H1 (cell line): ENCODE data around the gene COLEC12. TPM values are rescaled to one million over a fixed set of nuclear protein-coding genes. Genes with fewer than 3 reads are reported as not detected.

Experiments used
- CTCF ChIA-PET: fragments of 300-600 bp; sonication (Branson Sonifier 250); formaldehyde crosslinking; loops from one replicate; lab custom pipeline; 2021; ENCODE audit not compliant: partially characterized antibody; lab: Charles Lee
- POLR2A ChIA-PET: fragments of 300-600 bp; sonication (Branson Sonifier 250); formaldehyde crosslinking; loops from one replicate; lab custom pipeline; 2021; ENCODE audit warnings: inconsistent platforms; ENCODE audit not compliant: partially characterized antibody; lab: Charles Lee
- DNase-seq, 2 experiments: peaks; one replicate each; pipeline versions ENCODE4 v3.0.0 to v3.0.0-alpha.2; 2010 to 2022; ENCODE audit warnings: low spot score in 2 of 2, low read depth in 1 of 2, mixed read lengths in 1 of 2
- FAIRE-seq: peaks from 2 replicates; lab custom pipeline; 2011; peaks lifted over from hg19 to GRCh38; lab: Jason Lieb, UNC
- H2AFZ ChIP-seq: 2 replicates; pipeline ENCODE4 v1.8.1; 2012; ENCODE audit warnings: low read length, inconsistent platforms
- H2AK5ac ChIP-seq: 2 replicates; pipeline ENCODE4 v1.6.1; 2013; ENCODE audit warnings: low read depth, low read length
- H2BK120ac ChIP-seq: replicated peaks from 2 replicates; pipeline ENCODE3; 2013; ENCODE audit warnings: low read depth, low read length, inconsistent platforms
- H2BK12ac ChIP-seq: 2 replicates; pipeline ENCODE4 v1.6.1; 2013; ENCODE audit warnings: low read depth, low read length
- H2BK15ac ChIP-seq: 2 replicates; pipeline ENCODE4 v1.6.1; 2013; ENCODE audit warnings: low read length
- H2BK20ac ChIP-seq: 2 replicates; pipeline ENCODE4 v1.6.1; 2013; ENCODE audit warnings: low read length
- H2BK5ac ChIP-seq: 2 replicates; pipeline ENCODE4 v1.6.1; 2013; ENCODE audit warnings: low read depth, low read length
- H3K14ac ChIP-seq: 2 replicates; pipeline ENCODE4 v1.6.1; 2013; ENCODE audit warnings: inconsistent platforms; ENCODE audit not compliant: insufficient read length
- H3K18ac ChIP-seq: 2 replicates; pipeline ENCODE4 v1.6.1; 2013; ENCODE audit warnings: low read length; ENCODE audit errors: extremely low read depth
- H3K23ac ChIP-seq: 2 replicates; pipeline ENCODE4 v1.6.1; 2013; ENCODE audit warnings: inconsistent platforms; ENCODE audit not compliant: insufficient read length
- H3K23me2 ChIP-seq: 2 replicates; pipeline ENCODE4 v1.6.1; 2013; ENCODE audit warnings: low read depth, low read length
- H3K27ac ChIP-seq: 2 replicates; pipeline ENCODE4 v1.6.1; 2011; ENCODE audit warnings: low read depth, low read length, inconsistent platforms
- H3K27me3 ChIP-seq, 4 experiments: replicated peaks in 1 of 4; 1 replicate in 1 of 4; 2 replicates in 3 of 4; pipeline versions ENCODE4 v1.6.1 to v1.8.1; 2011 to 2013; ENCODE audit warnings: low read length in 3 of 4, mild to moderate bottlenecking in 3 of 4, inconsistent platforms in 2 of 4, mixed read lengths in 2 of 4, moderate library complexity in 1 of 4; ENCODE audit not compliant: control insufficient read depth in 3 of 4, insufficient read depth in 3 of 4; ENCODE audit errors: extremely low read depth in 1 of 4
- H3K36me3 ChIP-seq, 4 experiments: 2 replicates each; pipeline versions ENCODE4 v1.6.1 to v1.8.1; 2011 to 2013; ENCODE audit warnings: mild to moderate bottlenecking in 4 of 4, low read length in 3 of 4, moderate library complexity in 2 of 4, control low read depth in 1 of 4, inconsistent platforms in 1 of 4; ENCODE audit not compliant: insufficient read depth in 4 of 4, control insufficient read depth in 2 of 4
- H3K4ac ChIP-seq: replicated peaks from 2 replicates; pipeline ENCODE3; 2013; ENCODE audit warnings: low read length, low read depth, mixed read lengths, inconsistent platforms; ENCODE audit not compliant: insufficient read length
- H3K4me1 ChIP-seq, 4 experiments: replicated peaks in 1 of 4; 1 replicate in 1 of 4; 2 replicates in 3 of 4; pipeline versions ENCODE4 v1.6.1 to v1.8.1; 2011 to 2013; ENCODE audit warnings: low read length in 3 of 4, inconsistent platforms in 2 of 4, mixed read lengths in 1 of 4; ENCODE audit not compliant: insufficient read depth in 4 of 4, control insufficient read depth in 3 of 4
- H3K4me2 ChIP-seq, 2 experiments: 2 replicates each; pipeline versions ENCODE4 v1.6.1 to v1.8.1; 2011 to 2013; ENCODE audit warnings: low read depth in 2 of 2, low read length in 2 of 2, control low read depth in 1 of 2, inconsistent platforms in 1 of 2, mild to moderate bottlenecking in 1 of 2; ENCODE audit not compliant: insufficient read depth in 1 of 2
- H3K4me3 ChIP-seq, 4 experiments: fragments of 200-600, 300-600 bp in 1 of 4; sonication (generic), shearing (Covaris generic), sonication (Bioruptor Twin) in 1 of 4; 2 replicates each; pipeline versions ENCODE4 v1.5.1 to v1.8.1; 2011 to 2016; ENCODE audit warnings: low read length in 4 of 4, low read depth in 3 of 4, control low read depth in 2 of 4, inconsistent platforms in 2 of 4, mild to moderate bottlenecking in 2 of 4, mixed read lengths in 1 of 4, moderate library complexity in 1 of 4; ENCODE audit not compliant: insufficient read depth in 2 of 4; ENCODE audit errors: extremely low read depth in 1 of 4
- H3K56ac ChIP-seq: replicated peaks from 2 replicates; pipeline ENCODE3; 2013; ENCODE audit warnings: low read depth, mild to moderate bottlenecking, mixed read lengths, low read length, inconsistent platforms; ENCODE audit not compliant: insufficient read length
- H3K79me1 ChIP-seq: 2 replicates; pipeline ENCODE4 v1.6.1; 2013; ENCODE audit warnings: low read depth, low read length, control low read depth
- H3K79me2 ChIP-seq, 2 experiments: 2 replicates each; pipeline versions ENCODE4 v1.6.1 to v1.8.1; 2012 to 2013; ENCODE audit warnings: low read length in 2 of 2, mild to moderate bottlenecking in 2 of 2, inconsistent platforms in 1 of 2; ENCODE audit not compliant: insufficient read depth in 2 of 2, control insufficient read depth in 1 of 2
- H3K9ac ChIP-seq, 4 experiments: replicated peaks in 1 of 4; 1 replicate in 1 of 4; 2 replicates in 3 of 4; pipeline versions ENCODE4 v1.6.1 to v1.8.1; 2011 to 2013; ENCODE audit warnings: low read depth in 3 of 4, low read length in 3 of 4, control low read depth in 2 of 4, mild to moderate bottlenecking in 2 of 4, moderate library complexity in 2 of 4, inconsistent platforms in 1 of 4; ENCODE audit errors: extremely low read depth in 1 of 4
- H3K9me3 ChIP-seq, 2 experiments: 2 replicates each; pipeline versions ENCODE4 v1.6.1 to v1.8.1; 2012 to 2013; ENCODE audit warnings: mild to moderate bottlenecking in 2 of 2, moderate library complexity in 2 of 2, control low read depth in 1 of 2, inconsistent platforms in 1 of 2, low read depth in 1 of 2, low read length in 1 of 2, mixed read lengths in 1 of 2; ENCODE audit not compliant: insufficient read depth in 2 of 2
- H4K20me1 ChIP-seq, 2 experiments: replicated peaks in 1 of 2; 2 replicates each; pipeline versions ENCODE3 to v1.8.1; 2011 to 2013; ENCODE audit warnings: inconsistent platforms in 2 of 2, low read length in 2 of 2, mild to moderate bottlenecking in 1 of 2; ENCODE audit not compliant: insufficient read depth in 2 of 2, control insufficient read depth in 1 of 2
- H4K5ac ChIP-seq: 2 replicates; pipeline ENCODE4 v1.6.1; 2013; ENCODE audit warnings: low read length, low read depth, mixed read lengths, inconsistent platforms; ENCODE audit not compliant: insufficient read length
- H4K8ac ChIP-seq: 2 replicates; pipeline ENCODE4 v1.8.0; 2013; ENCODE audit warnings: mild to moderate bottlenecking, moderate library complexity, low read length, inconsistent platforms; ENCODE audit not compliant: insufficient read depth; ENCODE audit errors: extremely low read depth
- H4K91ac ChIP-seq: replicated peaks from 2 replicates; pipeline ENCODE3; 2013; ENCODE audit warnings: low read length, mixed read lengths, inconsistent platforms; ENCODE audit not compliant: insufficient read length
- POLR2AphosphoS5 ChIP-seq: IDR thresholded peaks from 2 replicates; pipeline ENCODE4 v1.6.1; 2011; ENCODE audit warnings: low read depth, low read length
- RFX5 ChIP-seq: IDR thresholded peaks from 2 replicates; pipeline ENCODE4 v1.6.1; 2011; ENCODE audit warnings: low read depth, low read length, improper control_type of control experiment, borderline replicate concordance
- WGBS, 2 experiments: shearing (Covaris generic) in 1 of 2; methylation state at CpG; one replicate each; pipeline versions ENCODE4 v1.1.6 to v1.1.7; 2013 to 2015; ENCODE audit warnings: low lambda C conversion rate in 2 of 2, mixed read lengths in 2 of 2, inconsistent platforms in 1 of 2, low coverage in 1 of 2, missing lambda C conversion rate in 1 of 2; ENCODE audit not compliant: insufficient replicate concordance in 2 of 2, insufficient coverage in 1 of 2, insufficient read length in 1 of 2; ENCODE audit errors: extremely low coverage in 1 of 2, missing lambda C conversion rate in 1 of 2; 5-methylcytosine and 5-hydroxymethylcytosine counted together
- polyA plus RNA-seq, 7 experiments: library from polyadenylated mRNA; depleted of rRNA in 3 of 7; stranded (reverse) in 5 of 7; unstranded in 2 of 7; fragments of >200 nt in 5 of 7; fragments of 200-250 nt in 2 of 7; gene quantifications; 1 replicate in 5 of 7; 2 replicates in 1 of 7; 4 replicates in 1 of 7; pipeline versions ENCODE4 v1.2.1 to v1.2.3, GENCODE V29; 2011 to 2013; ENCODE audit warnings: missing spikeins in 2 of 7, mixed read lengths in 2 of 7
- total RNA-seq: library from RNA; stranded (reverse); fragmentation: NEBNext Ultra II Directional; extraction: Animal tissue kit (Norgen Biotek cat#: 25700); gene quantifications from 2 replicates; pipeline ENCODE4 v1.2.1, GENCODE V29; 2021
- TF ChIP-seq, protein P1 (sequence below): IDR thresholded peaks from 2 replicates; pipeline ENCODE4 v1.6.1; 2012; ENCODE audit warnings: low read length, inconsistent platforms

Gene COLEC12
- total and polyA plus RNA-seq, 2 of the 8 experiments (the other 6 are each of a cell fraction or from before 2014, with no cell fraction given): 0.44 to 2.3 TPM

- H3K79me1 ChIP-seq: no peaks in the 10 kb centered on the region
- H3K14ac ChIP-seq: no peak overlapping the region
- no peak overlapping the region for H2BK120ac ChIP-seq
- no peak overlapping the region for H4K8ac ChIP-seq
- no peak overlapping the region for H3K18ac ChIP-seq
- no peak overlapping the region for H2BK5ac ChIP-seq
- no peak overlapping the region for H2BK20ac ChIP-seq
- no peaks in the 10 kb centered on the region for H3K4me1 ChIP-seq
- H3K23me2 ChIP-seq: no peaks in the 10 kb centered on the region
- H2BK12ac ChIP-seq: no peak overlapping the region
- H4K5ac ChIP-seq: no peak overlapping the region
- H3K27ac ChIP-seq: no peak overlapping the region
- no peak overlapping the region for H3K4ac ChIP-seq
- H4K20me1 ChIP-seq: no peaks in the 10 kb centered on the region
- no peak overlapping the region for H3K56ac ChIP-seq
- no peak for TF ChIP-seq POLR2AphosphoS5
- no peak for TF ChIP-seq RFX5
- TF ChIP-seq, protein P1, sequence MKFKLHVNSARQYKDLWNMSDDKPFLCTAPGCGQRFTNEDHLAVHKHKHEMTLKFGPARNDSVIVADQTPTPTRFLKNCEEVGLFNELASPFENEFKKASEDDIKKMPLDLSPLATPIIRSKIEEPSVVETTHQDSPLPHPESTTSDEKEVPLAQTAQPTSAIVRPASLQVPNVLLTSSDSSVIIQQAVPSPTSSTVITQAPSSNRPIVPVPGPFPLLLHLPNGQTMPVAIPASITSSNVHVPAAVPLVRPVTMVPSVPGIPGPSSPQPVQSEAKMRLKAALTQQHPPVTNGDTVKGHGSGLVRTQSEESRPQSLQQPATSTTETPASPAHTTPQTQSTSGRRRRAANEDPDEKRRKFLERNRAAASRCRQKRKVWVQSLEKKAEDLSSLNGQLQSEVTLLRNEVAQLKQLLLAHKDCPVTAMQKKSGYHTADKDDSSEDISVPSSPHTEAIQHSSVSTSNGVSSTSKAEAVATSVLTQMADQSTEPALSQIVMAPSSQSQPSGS: no peak
- TF ChIP-seq, all 59 proteins: peak for 0
- no peak overlapping the region for H3K4me2 ChIP-seq
- POLR2A ChIA-PET: no interaction called here
- no peak overlapping the region for H3K23ac ChIP-seq
- WGBS, 2 experiments: 86% methylated on average over 1 of the region's 1 CpG; no CpG with 5 or more reads in 1 of the 2 experiments
- no peak for DNase-seq
- H3K9ac ChIP-seq: no peak overlapping the region
- CTCF ChIA-PET: interaction anchor here (1.4 kb wide), 1 partner anchor 30 kb away, joined by 6 read pairs; no protein-coding TSS in a partner anchor
- H4K91ac ChIP-seq: no peak overlapping the region
- no peaks in the 10 kb centered on the region for H3K27me3 ChIP-seq
- H3K9me3 ChIP-seq: no peaks in the 10 kb centered on the region
- H2BK15ac ChIP-seq: no peak overlapping the region
- no peak overlapping the region for H3K4me3 ChIP-seq
- H2AFZ ChIP-seq: no peak overlapping the region
- no peak overlapping the region for H2AK5ac ChIP-seq
- no peak for FAIRE-seq
- no peaks in the 10 kb centered on the region for H3K79me2 ChIP-seq
- no peaks in the 10 kb centered on the region for H3K36me3 ChIP-seq
Observed at GRCh38 chr18:429030-429429, 71.5 kb downstream of the COLEC12 start.
